C4-2B (cell line): ENCODE measurements around the gene IQGAP2.

Source experiments
- ZFX ChIP-seq: fragments of 450-650 bp; IDR thresholded peaks from 2 replicates; pipeline ENCODE4 v1.6.1; 2017
- TF ChIP-seq, protein P1 (sequence below): fragments of 450-650 bp; conservative IDR thresholded peaks from 2 replicates; pipeline ENCODE4 v1.5.1; 2017; ENCODE audit warnings: mild to moderate bottlenecking

DNA sequence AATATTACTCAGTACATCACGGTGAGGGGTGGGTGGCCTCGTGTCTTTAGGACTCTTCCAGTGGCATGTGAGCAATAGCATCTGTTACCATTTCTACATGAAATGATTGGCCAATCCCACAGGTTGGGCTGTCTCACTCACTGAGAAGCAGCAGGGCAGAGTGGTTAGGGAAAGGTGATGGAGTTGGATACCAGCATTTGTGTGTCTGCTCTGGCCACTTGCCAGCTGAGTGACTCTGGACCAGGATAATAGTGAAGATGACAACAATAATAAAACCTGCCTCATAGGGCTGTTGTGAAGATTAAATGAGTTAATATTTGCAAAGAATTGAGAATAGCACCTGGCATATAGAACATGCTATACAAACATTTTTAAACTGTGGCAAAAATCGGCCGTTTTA, 42.0 kb downstream of the IQGAP2 start:
- TF ChIP-seq, protein P1, sequence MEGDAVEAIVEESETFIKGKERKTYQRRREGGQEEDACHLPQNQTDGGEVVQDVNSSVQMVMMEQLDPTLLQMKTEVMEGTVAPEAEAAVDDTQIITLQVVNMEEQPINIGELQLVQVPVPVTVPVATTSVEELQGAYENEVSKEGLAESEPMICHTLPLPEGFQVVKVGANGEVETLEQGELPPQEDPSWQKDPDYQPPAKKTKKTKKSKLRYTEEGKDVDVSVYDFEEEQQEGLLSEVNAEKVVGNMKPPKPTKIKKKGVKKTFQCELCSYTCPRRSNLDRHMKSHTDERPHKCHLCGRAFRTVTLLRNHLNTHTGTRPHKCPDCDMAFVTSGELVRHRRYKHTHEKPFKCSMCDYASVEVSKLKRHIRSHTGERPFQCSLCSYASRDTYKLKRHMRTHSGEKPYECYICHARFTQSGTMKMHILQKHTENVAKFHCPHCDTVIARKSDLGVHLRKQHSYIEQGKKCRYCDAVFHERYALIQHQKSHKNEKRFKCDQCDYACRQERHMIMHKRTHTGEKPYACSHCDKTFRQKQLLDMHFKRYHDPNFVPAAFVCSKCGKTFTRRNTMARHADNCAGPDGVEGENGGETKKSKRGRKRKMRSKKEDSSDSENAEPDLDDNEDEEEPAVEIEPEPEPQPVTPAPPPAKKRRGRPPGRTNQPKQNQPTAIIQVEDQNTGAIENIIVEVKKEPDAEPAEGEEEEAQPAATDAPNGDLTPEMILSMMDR: no peak
- no peak for TF ChIP-seq ZFX
